ENCODE measurements around the gene TERT. TPM values are rescaled to one million over a fixed set of nuclear protein-coding genes. Genes with fewer than 3 reads are reported as not detected.

TERT gene
- total and polyA plus RNA-seq, 2 of the 8 experiments (the other 6 are each of a cell fraction or from before 2014, with no cell fraction given): 13.1 to 23.1 TPM

DNA sequence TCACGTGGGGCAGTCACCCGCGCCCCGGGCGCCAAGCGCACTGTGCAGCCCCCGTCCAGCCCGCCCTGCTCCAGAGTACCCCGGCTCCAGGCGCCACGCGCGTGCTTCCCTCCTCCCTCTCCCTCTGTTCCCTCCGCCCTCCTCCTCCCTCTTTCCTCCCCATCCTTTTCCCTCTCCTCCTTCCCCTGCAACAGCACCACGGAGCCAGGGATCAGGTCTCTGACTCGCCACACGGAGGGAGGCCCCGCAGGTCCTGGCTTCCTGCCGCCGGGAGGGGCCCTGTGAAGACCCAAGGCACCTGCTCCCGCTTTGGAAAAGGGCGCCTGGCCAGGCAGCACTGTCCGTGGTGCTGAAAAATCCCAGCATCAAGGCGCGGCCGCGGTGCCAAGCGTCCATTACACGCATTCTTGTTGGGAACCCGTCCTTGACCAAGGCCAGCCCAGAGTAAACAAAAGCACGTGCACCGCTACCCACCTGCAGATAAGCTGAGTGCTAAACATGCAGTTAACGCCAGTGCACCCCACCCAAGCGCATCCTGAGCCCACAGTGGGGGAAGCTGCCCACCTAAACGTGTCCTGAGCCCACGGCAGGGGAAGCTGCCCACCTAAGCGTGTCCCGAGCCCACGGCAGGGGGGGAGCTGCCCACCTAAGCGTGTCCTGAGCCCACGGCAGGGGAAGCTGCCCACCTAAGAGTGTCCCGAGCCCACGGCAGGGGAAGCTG lies 48.0 kb downstream of the TERT start (continued):
- TF ChIP-seq, protein P1, sequence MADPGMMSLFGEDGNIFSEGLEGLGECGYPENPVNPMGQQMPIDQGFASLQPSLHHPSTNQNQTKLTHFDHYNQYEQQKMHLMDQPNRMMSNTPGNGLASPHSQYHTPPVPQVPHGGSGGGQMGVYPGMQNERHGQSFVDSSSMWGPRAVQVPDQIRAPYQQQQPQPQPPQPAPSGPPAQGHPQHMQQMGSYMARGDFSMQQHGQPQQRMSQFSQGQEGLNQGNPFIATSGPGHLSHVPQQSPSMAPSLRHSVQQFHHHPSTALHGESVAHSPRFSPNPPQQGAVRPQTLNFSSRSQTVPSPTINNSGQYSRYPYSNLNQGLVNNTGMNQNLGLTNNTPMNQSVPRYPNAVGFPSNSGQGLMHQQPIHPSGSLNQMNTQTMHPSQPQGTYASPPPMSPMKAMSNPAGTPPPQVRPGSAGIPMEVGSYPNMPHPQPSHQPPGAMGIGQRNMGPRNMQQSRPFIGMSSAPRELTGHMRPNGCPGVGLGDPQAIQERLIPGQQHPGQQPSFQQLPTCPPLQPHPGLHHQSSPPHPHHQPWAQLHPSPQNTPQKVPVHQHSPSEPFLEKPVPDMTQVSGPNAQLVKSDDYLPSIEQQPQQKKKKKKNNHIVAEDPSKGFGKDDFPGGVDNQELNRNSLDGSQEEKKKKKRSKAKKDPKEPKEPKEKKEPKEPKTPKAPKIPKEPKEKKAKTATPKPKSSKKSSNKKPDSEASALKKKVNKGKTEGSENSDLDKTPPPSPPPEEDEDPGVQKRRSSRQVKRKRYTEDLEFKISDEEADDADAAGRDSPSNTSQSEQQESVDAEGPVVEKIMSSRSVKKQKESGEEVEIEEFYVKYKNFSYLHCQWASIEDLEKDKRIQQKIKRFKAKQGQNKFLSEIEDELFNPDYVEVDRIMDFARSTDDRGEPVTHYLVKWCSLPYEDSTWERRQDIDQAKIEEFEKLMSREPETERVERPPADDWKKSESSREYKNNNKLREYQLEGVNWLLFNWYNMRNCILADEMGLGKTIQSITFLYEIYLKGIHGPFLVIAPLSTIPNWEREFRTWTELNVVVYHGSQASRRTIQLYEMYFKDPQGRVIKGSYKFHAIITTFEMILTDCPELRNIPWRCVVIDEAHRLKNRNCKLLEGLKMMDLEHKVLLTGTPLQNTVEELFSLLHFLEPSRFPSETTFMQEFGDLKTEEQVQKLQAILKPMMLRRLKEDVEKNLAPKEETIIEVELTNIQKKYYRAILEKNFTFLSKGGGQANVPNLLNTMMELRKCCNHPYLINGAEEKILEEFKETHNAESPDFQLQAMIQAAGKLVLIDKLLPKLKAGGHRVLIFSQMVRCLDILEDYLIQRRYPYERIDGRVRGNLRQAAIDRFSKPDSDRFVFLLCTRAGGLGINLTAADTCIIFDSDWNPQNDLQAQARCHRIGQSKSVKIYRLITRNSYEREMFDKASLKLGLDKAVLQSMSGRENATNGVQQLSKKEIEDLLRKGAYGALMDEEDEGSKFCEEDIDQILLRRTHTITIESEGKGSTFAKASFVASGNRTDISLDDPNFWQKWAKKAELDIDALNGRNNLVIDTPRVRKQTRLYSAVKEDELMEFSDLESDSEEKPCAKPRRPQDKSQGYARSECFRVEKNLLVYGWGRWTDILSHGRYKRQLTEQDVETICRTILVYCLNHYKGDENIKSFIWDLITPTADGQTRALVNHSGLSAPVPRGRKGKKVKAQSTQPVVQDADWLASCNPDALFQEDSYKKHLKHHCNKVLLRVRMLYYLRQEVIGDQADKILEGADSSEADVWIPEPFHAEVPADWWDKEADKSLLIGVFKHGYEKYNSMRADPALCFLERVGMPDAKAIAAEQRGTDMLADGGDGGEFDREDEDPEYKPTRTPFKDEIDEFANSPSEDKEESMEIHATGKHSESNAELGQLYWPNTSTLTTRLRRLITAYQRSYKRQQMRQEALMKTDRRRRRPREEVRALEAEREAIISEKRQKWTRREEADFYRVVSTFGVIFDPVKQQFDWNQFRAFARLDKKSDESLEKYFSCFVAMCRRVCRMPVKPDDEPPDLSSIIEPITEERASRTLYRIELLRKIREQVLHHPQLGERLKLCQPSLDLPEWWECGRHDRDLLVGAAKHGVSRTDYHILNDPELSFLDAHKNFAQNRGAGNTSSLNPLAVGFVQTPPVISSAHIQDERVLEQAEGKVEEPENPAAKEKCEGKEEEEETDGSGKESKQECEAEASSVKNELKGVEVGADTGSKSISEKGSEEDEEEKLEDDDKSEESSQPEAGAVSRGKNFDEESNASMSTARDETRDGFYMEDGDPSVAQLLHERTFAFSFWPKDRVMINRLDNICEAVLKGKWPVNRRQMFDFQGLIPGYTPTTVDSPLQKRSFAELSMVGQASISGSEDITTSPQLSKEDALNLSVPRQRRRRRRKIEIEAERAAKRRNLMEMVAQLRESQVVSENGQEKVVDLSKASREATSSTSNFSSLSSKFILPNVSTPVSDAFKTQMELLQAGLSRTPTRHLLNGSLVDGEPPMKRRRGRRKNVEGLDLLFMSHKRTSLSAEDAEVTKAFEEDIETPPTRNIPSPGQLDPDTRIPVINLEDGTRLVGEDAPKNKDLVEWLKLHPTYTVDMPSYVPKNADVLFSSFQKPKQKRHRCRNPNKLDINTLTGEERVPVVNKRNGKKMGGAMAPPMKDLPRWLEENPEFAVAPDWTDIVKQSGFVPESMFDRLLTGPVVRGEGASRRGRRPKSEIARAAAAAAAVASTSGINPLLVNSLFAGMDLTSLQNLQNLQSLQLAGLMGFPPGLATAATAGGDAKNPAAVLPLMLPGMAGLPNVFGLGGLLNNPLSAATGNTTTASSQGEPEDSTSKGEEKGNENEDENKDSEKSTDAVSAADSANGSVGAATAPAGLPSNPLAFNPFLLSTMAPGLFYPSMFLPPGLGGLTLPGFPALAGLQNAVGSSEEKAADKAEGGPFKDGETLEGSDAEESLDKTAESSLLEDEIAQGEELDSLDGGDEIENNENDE (IDR thresholded peaks at IDR 0.05; ENCODE audit: insufficient replicate concordance, low read length): no peak
- TF ChIP-seq TEAD4 (IDR thresholded peaks at IDR 0.05; ENCODE audit: low read depth, low read length) (peak; percentile 41; the same call in 1 of the 2 replicates), TAF7 (optimal IDR thresholded peaks at IDR 0.05; ENCODE audit: borderline replicate concordance, low read depth, low read length) (peak; percentile 33), GABPA (IDR thresholded peaks at IDR 0.05; ENCODE audit: borderline replicate concordance, insufficient read depth, low read length) (peak; percentile 83; the same call in 1 of the 2 replicates), BCL11A (IDR thresholded peaks at IDR 0.05; ENCODE audit: low read depth in 2 of 2, low read length in 2 of 2) (no peak), RXRA (IDR thresholded peaks at IDR 0.05; ENCODE audit: insufficient read depth, low read depth, low read length) (no peak)
- TF ChIP-seq, protein P2, sequence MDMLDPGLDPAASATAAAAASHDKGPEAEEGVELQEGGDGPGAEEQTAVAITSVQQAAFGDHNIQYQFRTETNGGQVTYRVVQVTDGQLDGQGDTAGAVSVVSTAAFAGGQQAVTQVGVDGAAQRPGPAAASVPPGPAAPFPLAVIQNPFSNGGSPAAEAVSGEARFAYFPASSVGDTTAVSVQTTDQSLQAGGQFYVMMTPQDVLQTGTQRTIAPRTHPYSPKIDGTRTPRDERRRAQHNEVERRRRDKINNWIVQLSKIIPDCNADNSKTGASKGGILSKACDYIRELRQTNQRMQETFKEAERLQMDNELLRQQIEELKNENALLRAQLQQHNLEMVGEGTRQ (IDR thresholded peaks at IDR 0.05; ENCODE audit: low read length): no peak
- TF ChIP-seq, protein P3, sequence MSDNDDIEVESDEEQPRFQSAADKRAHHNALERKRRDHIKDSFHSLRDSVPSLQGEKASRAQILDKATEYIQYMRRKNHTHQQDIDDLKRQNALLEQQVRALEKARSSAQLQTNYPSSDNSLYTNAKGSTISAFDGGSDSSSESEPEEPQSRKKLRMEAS (IDR thresholded peaks at IDR 0.05): peak; percentile 75
